ENCODE results near the gene CCDC28A. TPM values are rescaled to one million over a fixed set of nuclear protein-coding genes. Genes with fewer than 3 reads are reported as not detected.

The CCDC28A gene
- total RNA-seq, 1 donor from 2014 or later, result 12.1 TPM

- DNase-seq (ENCODE audit: extremely low read depth, low read depth, low spot score), result no peak
These were observed 60.4 kb downstream of the CCDC28A start for GRCh38 chr6:138833816-138834539.

- no peak for DNase-seq (ENCODE audit: extremely low read depth, low read depth, low spot score)
These were observed 63.7 kb downstream of the CCDC28A start for GRCh38 chr6:138837246-138837645.

Other genes with a start within 250 kb of the CCDC28A start
- 0.12 TPM in 1 of 2 replicates, not detected in the other for gene ECT2L, start 22.3 kb downstream of the CCDC28A start, total RNA-seq
- gene REPS1, start 214.5 kb downstream of the CCDC28A start, total RNA-seq, result 25.2 and 32.1 TPM in 2 replicates

Data from glomerular endothelial cell (primary cell).